ENCODE data around the gene IGIP.
A peak's percentile ranks its signal among the peaks of the same experiment; 100 is the strongest.

Gene IGIP

GRCh38 chr5:140142246-140142645 lies 16.5 kb downstream of the IGIP start:
- Mint-ChIP-seq H3K9me3 (no peaks in the 10 kb centered on the region), H3K27me3 (peaks cover 5% of the 10 kb centered on the region), H3K27ac (no peak overlapping the region), H3K36me3 (peaks cover 1% of the 10 kb centered on the region), H3K4me3 (no peak overlapping the region), H3K4me1 (peaks cover 32% of the 10 kb centered on the region)
- DNase-seq (ENCODE audit: low spot score in 2 of 2): no peak
- ATAC-seq (ENCODE audit: low read depth): no peak

GRCh38 chr5:140142856-140143255 lies 17.1 kb downstream of the IGIP start:
- no peak overlapping the region for H3K27ac Mint-ChIP-seq
- peaks cover 5% of the 10 kb centered on the region for H3K27me3 Mint-ChIP-seq
- ATAC-seq (ENCODE audit: low read depth) (no peak), DNase-seq (ENCODE audit: low spot score in 2 of 2) (no peak)
- H3K4me3 Mint-ChIP-seq: no peak overlapping the region
- no peaks in the 10 kb centered on the region for H3K9me3 Mint-ChIP-seq
- peaks cover 30% of the 10 kb centered on the region for H3K4me1 Mint-ChIP-seq
- H3K36me3 Mint-ChIP-seq: peaks cover 1% of the 10 kb centered on the region

DNA sequence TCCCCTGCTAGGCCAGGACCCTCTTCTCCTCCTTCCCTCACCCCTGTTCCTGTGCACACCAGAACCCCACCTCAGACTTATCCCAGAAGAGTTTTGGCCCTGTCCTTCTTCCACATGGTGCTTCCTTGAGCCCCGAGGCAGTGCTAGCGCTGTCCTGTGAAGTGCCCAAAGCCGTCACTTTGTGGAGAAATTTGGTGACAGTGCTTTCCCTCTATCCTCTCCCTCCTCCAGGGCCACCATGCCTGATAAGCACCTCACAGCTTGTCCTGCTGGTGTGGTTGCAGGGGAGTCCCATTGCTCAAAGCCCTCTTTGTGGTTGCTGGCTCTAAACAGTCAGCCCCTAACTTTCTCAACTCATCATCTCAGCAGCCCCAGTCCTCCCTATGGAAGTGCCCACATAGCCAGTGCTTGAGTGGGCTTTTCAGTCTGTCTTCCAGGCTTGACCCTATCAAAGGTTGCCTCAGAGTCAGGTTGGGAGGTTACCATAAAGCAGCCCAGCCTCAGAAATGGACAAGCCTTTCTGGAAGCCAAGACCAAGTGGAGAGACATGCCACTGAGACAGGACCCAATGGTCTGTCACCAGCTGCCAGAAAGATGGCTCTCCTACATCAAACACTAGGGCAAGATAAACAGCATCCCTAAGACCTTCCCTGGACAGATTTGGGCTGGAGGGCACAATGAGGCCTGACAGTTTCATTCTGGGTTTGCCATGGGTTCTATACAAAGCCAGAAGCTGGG lies 18.0 kb downstream of the IGIP start:
- H3K4me1 Mint-ChIP-seq: peaks cover 29% of the 10 kb centered on the region
- ATAC-seq (ENCODE audit: low read depth) (peak; percentile 6), DNase-seq (ENCODE audit: low spot score in 2 of 2) (no peak)
- H3K27ac Mint-ChIP-seq: no peak overlapping the region
- peaks cover 5% of the 10 kb centered on the region for H3K27me3 Mint-ChIP-seq
- H3K4me3 Mint-ChIP-seq: no peak overlapping the region
- H3K9me3 Mint-ChIP-seq: no peaks in the 10 kb centered on the region
- H3K36me3 Mint-ChIP-seq: peaks cover 1% of the 10 kb centered on the region

DNA sequence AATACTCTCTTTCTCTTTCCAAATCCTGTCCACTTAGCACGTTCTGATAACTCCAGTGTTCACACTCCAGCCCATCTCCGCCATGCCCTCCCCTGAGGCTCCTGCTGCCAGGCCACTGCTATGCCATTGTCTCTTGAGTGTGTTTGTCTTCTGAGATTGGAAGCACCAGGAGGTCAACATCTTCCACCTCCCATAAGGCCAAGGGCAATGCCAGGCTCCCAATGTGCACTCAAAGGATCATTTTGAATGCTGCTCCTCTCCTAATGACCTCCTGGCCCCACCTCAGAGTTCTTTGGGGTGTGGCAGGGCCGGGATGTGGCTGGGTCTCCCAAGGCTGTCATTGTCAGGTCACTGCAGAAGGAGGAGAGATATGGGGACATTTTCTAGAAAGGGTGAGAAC lies 19.5 kb downstream of the IGIP start:
- Mint-ChIP-seq H3K4me1 (peaks cover 26% of the 10 kb centered on the region), H3K9me3 (no peaks in the 10 kb centered on the region), H3K27ac (no peak overlapping the region), H3K36me3 (no peaks in the 10 kb centered on the region), H3K27me3 (peaks cover 5% of the 10 kb centered on the region), H3K4me3 (peak overlapping the region; percentile 62)
- ATAC-seq (ENCODE audit: low read depth) (no peak), DNase-seq (ENCODE audit: low spot score in 2 of 2) (no peak)

GRCh38 chr5:140145818-140146522 lies 20.2 kb downstream of the IGIP start:
- DNase-seq (ENCODE audit: low spot score in 2 of 2) (peak; percentile 53 to 64), ATAC-seq (ENCODE audit: low read depth) (peak; percentile 79)
- H3K9me3 Mint-ChIP-seq: no peaks in the 10 kb centered on the region
- no peak overlapping the region for H3K27ac Mint-ChIP-seq
- peaks cover 19% of the 10 kb centered on the region for H3K4me1 Mint-ChIP-seq
- H3K36me3 Mint-ChIP-seq: no peaks in the 10 kb centered on the region
- H3K27me3 Mint-ChIP-seq: peaks cover 5% of the 10 kb centered on the region
- H3K4me3 Mint-ChIP-seq: peak overlapping the region; percentile 62

- Mint-ChIP-seq H3K4me1 (peaks cover 19% of the 10 kb centered on the region), H3K36me3 (no peaks in the 10 kb centered on the region), H3K4me3 (peak overlapping the region; percentile 44), H3K27ac (no peak overlapping the region), H3K27me3 (peaks cover 5% of the 10 kb centered on the region), H3K9me3 (no peaks in the 10 kb centered on the region)
- ATAC-seq (ENCODE audit: low read depth) (no peak), DNase-seq (ENCODE audit: low spot score in 2 of 2) (no peak)
These were observed 20.7 kb downstream of the IGIP start for GRCh38 chr5:140146523-140146842.

DNA sequence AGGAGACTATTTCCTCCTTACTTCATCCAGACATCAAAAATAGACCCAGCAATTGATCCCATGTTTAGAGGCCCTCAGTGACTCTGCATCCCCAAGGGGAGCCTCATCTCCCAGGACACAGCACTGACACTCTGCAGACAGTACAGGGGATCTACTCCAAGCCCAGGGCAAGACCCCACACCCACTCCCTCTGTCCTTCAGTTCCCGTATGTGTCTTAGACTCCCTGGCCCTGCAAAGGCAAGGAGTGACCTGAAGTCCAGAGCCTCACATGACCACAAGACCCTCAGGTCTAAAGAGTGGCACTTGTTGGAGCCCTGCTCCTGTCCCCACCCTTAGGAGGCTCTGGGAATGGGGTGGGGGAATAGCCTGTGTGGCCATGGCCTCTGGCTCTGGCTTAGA lies 21.7 kb downstream of the IGIP start:
- H3K4me3 Mint-ChIP-seq: no peak overlapping the region
- H3K4me1 Mint-ChIP-seq: peaks cover 25% of the 10 kb centered on the region

GRCh38 chr5:140148508-140148907 lies 22.8 kb downstream of the IGIP start:
- peaks cover 5% of the 10 kb centered on the region for H3K27me3 Mint-ChIP-seq
- no peak overlapping the region for H3K27ac Mint-ChIP-seq
- no peaks in the 10 kb centered on the region for H3K36me3 Mint-ChIP-seq
- H3K9me3 Mint-ChIP-seq: no peaks in the 10 kb centered on the region
- peaks cover 22% of the 10 kb centered on the region for H3K4me1 Mint-ChIP-seq
- DNase-seq (ENCODE audit: low spot score in 2 of 2): no peak
- no peak for ATAC-seq (ENCODE audit: low read depth)
- no peak overlapping the region for H3K4me3 Mint-ChIP-seq

More for the DNA sequence above, 21.7 kb downstream of the IGIP start:
- Mint-ChIP-seq H3K27me3 (peaks cover 5% of the 10 kb centered on the region), H3K9me3 (no peaks in the 10 kb centered on the region), H3K36me3 (no peaks in the 10 kb centered on the region), H3K27ac (no peak overlapping the region)
- ATAC-seq (ENCODE audit: low read depth) (no peak), DNase-seq (ENCODE audit: low spot score in 2 of 2) (no peak)

- Mint-ChIP-seq H3K36me3 (no peaks in the 10 kb centered on the region), H3K4me1 (peaks cover 10% of the 10 kb centered on the region), H3K27me3 (peaks cover 4% of the 10 kb centered on the region), H3K27ac (no peak overlapping the region), H3K4me3 (no peak overlapping the region), H3K9me3 (no peaks in the 10 kb centered on the region)
- ATAC-seq (ENCODE audit: low read depth): no peak
- no peak for DNase-seq (ENCODE audit: low spot score in 2 of 2)
These were observed 24.5 kb downstream of the IGIP start for GRCh38 chr5:140150201-140150600.

DNA sequence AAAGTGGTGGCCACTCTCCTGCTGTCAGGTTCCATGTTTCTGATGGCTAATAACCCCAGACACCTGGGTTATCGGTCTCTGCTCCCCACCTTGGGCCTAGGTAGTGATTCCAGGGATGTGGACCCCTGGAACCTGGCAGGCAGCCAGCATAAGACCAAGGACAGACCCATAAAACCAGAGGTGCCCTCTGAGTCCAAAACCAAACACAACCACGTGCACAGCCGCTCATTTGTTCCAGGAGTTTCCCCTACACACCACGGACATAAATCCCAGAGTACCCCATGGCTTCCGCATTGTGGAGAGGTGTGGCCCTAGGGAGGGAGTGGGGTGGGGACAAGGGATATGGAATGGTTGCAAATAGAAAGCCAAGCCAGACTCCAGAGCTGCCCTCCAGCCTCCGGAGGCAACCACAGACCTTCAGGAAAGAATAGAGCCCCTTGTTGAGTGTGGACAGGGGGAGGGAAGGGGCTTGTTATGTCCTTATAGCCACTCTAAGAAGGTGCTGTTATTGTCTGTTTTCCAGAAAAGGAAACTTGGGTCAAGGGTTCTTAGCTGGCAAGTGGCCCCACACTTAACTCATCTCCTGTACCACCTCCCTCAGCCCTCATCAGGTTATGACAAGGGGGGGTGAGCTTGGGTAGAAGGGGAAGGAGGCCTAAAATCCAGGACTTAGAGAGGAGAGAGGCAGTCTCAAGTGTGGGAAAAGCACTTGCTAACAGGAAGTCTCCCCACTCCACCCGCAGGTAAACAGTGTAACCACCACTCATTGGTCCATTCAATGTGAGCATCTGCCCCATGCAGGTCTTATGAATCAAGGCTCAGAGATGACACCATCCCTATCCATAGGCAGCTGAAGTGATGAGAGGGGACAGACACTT lies 25.6 kb downstream of the IGIP start:
- H3K27ac Mint-ChIP-seq: no peak overlapping the region
- no peaks in the 10 kb centered on the region for H3K27me3 Mint-ChIP-seq
- no peak for ATAC-seq (ENCODE audit: low read depth)

DNA sequence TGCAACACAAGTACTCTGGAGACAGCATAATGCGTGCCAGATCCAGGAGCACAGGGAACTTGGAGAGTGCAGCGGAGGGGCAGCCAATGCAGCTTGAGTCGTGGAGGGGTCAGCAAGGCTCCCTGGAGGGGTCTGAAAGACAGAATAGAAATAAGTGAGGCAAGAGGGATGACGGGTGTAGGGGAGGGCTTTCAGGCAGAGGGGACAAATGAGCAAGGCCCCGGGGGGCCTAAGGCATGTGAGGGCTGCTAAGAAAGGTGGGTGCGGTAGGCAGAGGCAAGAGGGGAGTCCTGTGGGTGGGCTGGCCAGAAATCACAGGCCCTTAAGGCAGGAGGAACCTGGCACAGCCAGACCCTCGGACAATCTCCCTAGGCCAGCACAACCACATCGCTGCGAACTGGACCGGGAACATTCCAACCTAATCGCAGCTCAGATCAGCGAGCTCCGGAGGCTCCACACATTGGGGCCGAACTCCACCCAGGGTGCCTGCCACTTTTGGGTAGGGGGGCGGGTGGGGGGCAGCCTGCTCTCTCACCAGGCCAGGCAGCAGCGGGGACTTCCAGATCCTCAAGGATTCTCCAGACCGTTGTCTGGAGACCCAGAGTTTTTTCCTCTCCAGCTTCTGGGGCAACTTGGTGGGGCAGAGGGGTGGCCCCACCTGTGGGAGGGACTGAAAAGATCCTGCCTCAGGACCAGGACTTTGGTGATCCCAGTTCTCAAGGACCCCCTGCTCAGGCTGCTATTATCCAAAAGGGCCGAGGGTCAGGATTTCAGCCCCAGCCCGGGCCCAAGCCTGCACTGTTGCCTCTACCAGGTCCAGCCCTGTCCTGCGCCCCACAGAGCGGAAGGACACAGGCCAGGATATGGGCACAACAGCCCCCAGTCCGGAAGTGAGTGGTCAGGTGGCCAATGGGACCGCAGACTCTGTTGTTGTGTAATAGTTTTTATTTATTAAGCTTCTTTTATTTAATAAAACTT lies 26.6 kb downstream of the IGIP start:
- ATAC-seq (ENCODE audit: low read depth) (no peak), DNase-seq (ENCODE audit: low spot score in 2 of 2) (no peak)
- Mint-ChIP-seq H3K9me3 (no peaks in the 10 kb centered on the region), H3K27me3 (no peaks in the 10 kb centered on the region), H3K4me1 (peaks cover 13% of the 10 kb centered on the region), H3K36me3 (no peaks in the 10 kb centered on the region), H3K4me3 (no peak overlapping the region), H3K27ac (no peak overlapping the region)

More for the DNA sequence above, 25.6 kb downstream of the IGIP start:
- Mint-ChIP-seq H3K4me1 (peaks cover 6% of the 10 kb centered on the region), H3K36me3 (no peaks in the 10 kb centered on the region), H3K9me3 (no peaks in the 10 kb centered on the region), H3K4me3 (no peak overlapping the region)
- no peak for DNase-seq (ENCODE audit: low spot score in 2 of 2)

DNA sequence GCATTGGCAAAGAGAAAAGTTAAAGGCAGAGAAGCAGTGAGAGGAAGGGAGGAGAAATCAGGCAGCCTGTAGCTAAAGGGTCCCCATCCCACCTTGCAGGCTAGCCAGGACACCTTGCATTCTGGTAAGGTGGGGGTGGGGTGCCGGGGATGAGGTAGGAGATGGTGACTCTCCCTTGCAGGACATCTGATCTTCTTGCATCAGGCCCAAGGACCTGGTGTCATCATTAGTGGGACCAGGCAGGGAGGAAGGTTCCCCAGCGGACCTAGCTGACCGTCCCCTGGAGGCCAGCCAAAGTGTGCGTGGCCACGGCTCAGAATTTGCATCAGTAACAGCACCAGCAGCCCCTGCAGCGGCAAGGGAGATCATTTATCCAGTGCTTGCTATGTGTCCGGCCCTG lies 27.5 kb downstream of the IGIP start:
- no peak for DNase-seq (ENCODE audit: low spot score in 2 of 2)
- no peaks in the 10 kb centered on the region for H3K27me3 Mint-ChIP-seq
- H3K36me3 Mint-ChIP-seq: no peaks in the 10 kb centered on the region
- no peak overlapping the region for H3K4me3 Mint-ChIP-seq
- no peak overlapping the region for H3K27ac Mint-ChIP-seq
- no peak for ATAC-seq (ENCODE audit: low read depth)
- H3K9me3 Mint-ChIP-seq: no peaks in the 10 kb centered on the region
- H3K4me1 Mint-ChIP-seq: peaks cover 13% of the 10 kb centered on the region

GRCh38 chr5:140153905-140154304 lies 28.2 kb downstream of the IGIP start:
- no peaks in the 10 kb centered on the region for H3K36me3 Mint-ChIP-seq
- H3K27ac Mint-ChIP-seq: no peak overlapping the region
- no peaks in the 10 kb centered on the region for H3K27me3 Mint-ChIP-seq
- no peak overlapping the region for H3K4me3 Mint-ChIP-seq
- DNase-seq (ENCODE audit: low spot score in 2 of 2) (no peak), ATAC-seq (ENCODE audit: low read depth) (no peak)
- H3K4me1 Mint-ChIP-seq: peaks cover 13% of the 10 kb centered on the region
- no peaks in the 10 kb centered on the region for H3K9me3 Mint-ChIP-seq
